ENCODE data around the gene C17orf113. TPM values are rescaled to one million over a fixed set of nuclear protein-coding genes. Genes with fewer than 3 reads are reported as not detected.

The C17orf113 gene
- 0.10 TPM in 2 replicates for total RNA-seq

- intact Hi-C loops (cut with micrococcal nuclease) = no loop called here
Measured at GRCh38 chr17:42050393-42051012, at the start of gene C17orf113. TSS of gene C17orf113 (minus strand) at chr17:42050601. CDS start at chr17:42043376, 7,225 bp downstream.

DNA sequence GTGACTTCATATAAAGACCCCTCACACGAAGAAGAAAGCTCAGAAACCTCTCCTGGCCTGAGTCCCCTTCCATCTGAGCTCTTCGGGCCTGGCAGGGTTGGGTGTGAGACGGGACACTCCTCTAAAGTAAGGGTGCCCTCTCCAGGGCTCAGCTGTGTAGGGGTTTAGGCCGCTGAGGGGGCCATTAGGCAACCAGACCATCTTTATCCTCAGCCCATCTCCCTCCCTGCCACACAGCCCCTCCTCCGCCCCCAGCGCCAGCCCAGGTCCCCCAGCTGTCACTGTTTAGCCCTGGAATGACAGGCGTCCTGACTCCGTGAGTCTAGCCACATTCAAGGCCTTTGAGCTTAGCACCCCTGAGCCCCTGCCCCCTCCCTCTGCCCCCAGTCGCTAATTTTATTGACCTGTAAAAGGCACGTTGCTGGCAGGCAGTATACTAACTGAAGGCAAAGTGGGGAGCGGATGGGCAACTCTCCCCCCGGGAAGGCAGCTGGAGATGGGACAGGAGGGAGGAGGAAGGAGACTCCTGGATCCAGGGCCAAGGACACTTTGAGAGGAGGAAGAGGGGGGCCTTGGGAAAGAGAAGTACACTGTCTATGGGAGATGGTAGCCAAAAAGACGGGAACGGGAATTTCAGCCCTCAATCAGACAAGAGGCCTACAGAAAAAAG is 48.5 kb upstream of the C17orf113 start:
- intact Hi-C loops (cut with micrococcal nuclease) = loop anchor here (1.0 kb wide), 1 partner anchor 8 kb away; no protein-coding TSS in a partner anchor

DNA sequence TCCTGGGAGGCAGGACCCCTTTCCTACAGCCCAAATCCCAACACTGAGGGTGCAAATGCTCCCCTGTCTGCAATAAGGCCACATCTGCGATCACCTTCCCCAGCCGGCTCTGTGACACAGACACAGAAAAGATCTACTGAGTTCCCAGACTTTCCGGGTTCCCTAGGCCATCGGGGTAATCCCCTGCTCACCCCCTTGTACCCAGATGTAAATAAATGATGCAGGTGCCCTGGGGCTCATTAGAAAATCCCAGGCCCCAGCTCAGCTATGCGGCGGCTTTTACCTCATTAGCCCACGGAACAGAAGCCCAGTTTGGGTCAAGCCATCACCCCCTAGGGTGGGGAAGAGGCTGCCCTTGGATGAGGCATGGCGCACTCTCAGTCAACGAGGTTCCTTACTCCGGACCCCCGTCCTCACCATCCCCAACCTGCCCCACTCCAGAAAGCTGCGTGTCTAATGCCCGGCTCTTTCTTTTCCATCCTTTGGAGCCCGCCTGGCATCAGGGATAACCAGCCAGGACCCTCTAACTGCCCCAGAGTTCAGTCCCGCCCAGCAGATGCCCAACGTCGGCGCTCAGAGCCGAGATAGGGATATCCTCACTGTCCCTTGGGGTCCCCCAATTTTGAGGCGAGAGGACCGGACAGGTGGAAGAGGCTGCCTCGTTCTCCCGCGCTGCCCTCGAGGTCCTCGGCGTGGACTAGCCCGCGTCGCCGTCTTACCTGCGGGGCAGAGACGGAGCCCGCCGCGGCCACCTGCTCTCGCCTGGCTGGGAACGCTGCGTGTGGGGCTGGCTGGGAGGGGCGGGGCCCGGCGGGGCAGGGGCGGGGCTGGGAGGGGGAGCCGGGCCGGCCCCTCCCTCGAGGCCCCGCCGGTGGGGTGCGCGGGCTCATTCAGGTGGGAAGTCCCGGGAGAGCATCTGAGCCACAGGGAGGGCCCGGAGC is 47.6 kb upstream of the C17orf113 start, which contains the start of gene ZNF385C:
Gene ZNF385C, minus strand, starts transcription at position 783 of the 941 bp plus-strand sequence. CDS start 35,417 bp downstream, outside the sequence.
- intact Hi-C loops (cut with micrococcal nuclease) = loop anchor here (1.0 kb wide), 1 partner anchor 9 kb away; no protein-coding TSS in a partner anchor

GRCh38 chr17:42096360-42097111 is 46.1 kb upstream of the C17orf113 start:
- intact Hi-C loops (cut with micrococcal nuclease) = no loop called here

DNA sequence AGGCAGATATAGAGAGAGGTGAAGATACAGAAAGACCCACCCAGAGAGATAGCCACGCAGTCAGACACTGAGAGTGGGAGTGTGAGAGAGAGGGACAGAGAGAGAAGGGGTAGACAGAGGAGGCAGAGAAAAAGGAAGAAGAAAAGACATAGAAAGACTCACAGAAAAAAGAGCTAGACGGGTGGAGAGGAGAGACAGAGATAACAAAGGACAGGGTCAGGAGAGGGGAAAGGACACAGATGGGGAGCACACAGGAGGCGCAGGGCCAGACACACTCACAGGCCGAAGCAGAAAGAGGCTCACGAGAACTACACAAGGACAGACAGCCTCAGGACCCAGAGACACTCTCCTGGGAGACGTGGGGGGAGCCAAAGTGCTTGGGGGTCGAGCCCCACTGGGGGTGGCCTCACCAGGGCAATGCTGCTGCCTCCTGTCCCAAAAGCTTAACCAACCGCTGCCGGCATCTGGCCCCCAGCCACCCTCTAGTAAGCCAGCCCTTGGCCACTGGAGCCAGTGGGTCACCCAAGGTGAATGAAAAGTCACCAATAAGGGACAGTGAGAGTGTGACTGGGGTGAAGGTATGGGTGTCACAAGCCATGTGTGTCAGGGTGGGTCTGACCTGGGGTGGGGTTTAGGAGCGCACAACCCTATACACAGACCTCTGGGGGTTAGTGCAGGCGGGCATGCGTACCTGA is 44.1 kb upstream of the C17orf113 start:
- intact Hi-C loops (cut with micrococcal nuclease) = no loop called here

DNA sequence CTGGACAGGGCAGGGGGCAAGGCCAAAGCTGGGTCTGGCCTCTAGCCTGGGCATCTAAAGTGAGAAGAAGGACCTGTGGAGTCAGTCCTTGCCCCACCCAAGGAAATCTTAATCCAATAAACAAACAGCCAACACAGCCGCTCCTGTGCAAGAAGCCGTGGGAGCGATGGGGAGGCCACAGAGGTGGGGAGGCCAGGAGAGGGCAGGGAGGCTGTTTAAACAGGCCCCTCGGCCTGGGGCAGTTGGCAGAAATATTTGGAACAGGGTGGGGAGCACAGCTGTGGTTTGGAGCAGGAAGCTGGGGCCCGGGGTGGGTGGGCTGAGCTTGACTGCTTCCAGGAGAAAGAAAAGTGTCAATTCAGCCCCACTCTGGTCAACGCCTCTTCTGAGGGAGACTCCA is 42.5 kb upstream of the C17orf113 start:
- intact Hi-C loops (cut with micrococcal nuclease) = no loop called here

DNA sequence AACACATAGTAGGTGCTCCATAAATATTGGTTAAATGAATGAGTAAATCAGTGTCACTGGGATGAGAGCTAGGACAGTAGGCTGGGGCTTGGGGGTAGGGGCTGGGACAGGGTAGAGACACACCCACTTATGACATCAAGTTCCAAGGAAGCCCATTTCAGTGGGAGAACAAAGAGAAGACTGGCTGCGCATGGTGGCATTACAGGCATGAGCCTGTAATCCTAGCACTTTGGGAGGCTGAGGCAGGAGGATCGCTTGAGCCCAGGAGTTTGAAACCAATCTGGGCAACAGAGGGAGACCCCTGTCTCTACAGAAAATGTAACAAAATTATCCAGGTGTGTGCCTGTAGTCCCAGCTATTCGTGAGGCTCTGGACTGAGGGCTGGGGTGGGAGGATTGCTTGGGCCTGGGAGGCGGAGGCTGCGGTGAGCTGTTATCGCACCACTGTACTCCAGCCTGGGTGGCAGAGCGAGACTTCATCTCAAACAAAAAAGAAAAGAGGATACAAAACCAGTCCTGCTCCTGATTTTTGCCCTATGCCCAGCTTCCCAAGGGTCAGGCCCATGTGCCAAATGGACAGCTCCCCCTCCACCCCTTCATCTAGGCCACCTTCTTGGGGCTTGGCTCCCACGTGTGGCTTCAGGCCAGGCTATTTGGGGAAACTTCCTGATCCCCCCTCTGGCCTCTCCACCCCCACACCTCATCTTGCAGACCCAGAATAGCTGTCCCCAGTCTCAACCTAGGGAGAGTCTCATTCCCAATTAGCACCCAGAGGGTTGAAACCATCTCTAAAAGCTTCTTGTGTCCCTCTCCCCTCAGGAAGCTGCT is 40.8 kb upstream of the C17orf113 start:
- intact Hi-C loops (cut with micrococcal nuclease) = no loop called here

DNA sequence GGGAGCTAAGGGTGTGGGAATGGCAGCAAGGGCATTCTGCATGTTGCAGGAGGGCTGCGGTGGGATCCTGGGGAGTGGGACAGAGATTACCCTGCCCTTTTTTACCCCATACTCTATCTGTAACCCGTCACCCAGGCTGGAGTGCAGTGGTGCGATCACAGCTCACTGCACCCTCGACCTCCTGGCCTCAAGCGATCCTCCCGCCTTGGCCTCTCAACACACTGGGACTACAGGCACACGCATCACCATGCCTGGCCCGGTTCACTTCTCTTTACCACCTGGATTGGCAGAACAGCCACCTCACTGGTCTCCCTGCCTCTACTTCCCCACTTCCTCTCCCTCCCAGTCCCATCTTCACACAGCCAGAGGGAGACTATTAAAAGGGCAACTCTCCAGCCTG is 38.3 kb upstream of the C17orf113 start:
- intact Hi-C loops (cut with micrococcal nuclease) = no loop called here

GRCh38 chr17:42087736-42088705 is 37.6 kb upstream of the C17orf113 start:
- intact Hi-C loops (cut with micrococcal nuclease) = no loop called here

DNA sequence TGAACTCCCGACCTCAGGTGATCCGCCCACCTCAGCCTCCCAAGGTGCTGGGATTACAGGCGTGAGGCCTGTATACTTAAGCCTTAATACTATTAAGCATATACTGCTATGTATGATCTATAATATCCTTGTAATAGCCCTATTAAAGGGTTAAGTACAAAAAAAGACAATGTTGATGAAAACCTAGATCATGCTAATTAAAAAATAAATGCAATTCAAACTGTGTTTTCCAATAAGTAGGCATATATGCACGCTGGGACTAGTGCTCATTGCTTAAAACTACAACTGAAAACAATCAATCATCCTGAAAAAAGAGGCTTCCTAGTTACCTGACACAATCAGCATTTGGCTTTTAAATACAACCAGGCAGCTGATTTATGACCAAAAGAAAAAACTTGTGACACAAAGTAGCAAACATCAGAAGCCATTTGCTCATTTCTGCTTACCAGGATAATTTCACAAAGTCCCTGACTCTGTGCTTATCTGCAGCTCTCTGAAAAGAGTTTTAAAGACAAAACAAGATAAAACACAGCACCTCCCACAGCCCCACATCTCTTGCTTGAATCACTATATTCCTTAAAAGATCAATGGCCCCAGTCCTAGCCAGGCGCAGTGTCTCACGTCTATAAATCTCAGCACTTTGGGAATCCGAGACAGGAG is 36.8 kb upstream of the C17orf113 start:
- intact Hi-C loops (cut with micrococcal nuclease) = no loop called here

GRCh38 chr17:42081516-42082129 is 31.2 kb upstream of the C17orf113 start:
- intact Hi-C loops (cut with micrococcal nuclease) = no loop called here

GRCh38 chr17:42079541-42079940 is 29.1 kb upstream of the C17orf113 start:
- intact Hi-C loops (cut with micrococcal nuclease) = no loop called here

DNA sequence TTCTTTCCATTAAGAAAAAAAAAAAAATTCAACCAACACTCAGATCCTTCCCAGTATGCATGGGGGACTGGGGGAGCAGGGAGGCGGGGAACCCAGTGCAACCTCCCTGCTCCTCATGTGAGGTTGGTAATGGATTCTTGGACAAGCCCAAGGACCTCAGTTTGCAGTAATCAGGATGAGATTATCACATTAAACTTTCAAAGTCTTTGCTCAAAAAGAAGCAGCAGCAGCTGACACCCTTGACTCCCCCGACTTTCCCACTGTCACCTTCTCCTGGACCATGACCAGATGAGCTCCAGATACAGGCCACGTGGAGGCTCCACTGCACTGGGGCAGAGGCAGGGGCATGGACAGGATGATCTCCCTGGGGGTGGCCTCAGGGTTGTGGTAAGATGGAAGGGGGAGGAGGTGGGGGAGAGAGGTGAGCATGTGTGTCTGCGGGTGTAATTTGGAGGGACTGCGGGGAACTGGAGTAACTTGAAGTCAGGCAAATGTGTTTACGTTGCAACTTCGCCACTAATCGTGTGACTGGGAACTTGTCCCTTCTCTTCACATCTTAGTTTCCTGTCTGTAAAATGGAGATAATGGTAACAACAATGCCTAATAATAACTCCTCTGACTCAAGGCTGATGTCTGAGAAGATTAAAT is 28.1 kb upstream of the C17orf113 start:
- intact Hi-C loops (cut with micrococcal nuclease) = no loop called here

DNA sequence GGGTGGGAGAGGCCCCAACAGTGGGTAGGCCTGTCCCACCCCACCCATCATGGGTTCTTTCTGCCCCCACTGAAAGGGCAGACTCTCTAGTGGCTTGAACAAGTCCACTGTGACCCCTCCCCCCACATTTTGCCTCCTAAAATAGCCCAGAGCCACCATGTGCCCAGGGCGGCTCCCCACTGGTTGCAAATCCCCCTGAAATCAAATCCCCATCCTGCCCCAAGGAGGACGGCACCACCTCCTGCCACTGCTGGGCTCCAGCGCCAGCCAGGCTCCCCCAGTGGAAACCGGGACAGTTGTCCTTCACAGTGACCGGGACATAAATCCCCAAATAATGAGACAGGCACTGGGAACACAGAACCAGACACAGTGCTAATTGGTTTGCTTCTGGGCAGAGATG is 27.4 kb upstream of the C17orf113 start:
- intact Hi-C loops (cut with micrococcal nuclease) = no loop called here

DNA sequence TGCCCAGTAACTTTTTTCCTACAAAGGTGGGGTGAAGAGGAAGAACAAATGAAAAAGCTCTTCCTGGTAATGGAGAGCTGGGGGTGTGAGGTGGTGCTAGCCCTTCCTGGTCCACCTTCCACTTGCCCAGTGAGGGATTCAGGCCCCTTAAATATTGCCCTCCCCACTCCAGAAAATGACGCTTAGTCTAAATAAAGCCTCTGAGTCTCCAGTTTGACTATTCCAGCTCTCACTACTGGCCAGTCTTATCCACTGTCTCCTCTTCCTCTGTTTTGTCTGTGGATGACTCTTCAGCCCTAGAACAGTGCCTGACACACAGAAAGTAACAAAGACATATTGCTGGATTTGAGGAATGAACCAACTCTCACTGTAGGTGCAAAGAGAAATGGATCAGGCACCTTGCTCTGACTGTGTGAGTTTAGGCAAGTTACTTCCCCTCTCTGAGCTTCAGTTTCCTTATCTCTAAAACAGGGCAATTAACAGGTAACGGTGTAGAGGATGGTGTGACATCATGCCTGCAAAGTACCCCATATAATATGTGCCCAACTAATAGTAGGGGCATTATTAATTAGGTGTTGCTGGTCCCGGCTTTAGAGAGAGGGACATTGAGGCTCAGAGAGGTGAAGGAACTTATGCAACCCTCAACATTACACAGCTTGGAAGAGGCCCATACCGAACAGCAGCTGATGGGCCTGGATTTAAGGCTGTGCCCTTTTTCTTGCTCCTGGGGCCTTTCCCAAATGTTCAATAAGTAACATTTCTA is 26.6 kb upstream of the C17orf113 start:
- intact Hi-C loops (cut with micrococcal nuclease) = no loop called here

DNA sequence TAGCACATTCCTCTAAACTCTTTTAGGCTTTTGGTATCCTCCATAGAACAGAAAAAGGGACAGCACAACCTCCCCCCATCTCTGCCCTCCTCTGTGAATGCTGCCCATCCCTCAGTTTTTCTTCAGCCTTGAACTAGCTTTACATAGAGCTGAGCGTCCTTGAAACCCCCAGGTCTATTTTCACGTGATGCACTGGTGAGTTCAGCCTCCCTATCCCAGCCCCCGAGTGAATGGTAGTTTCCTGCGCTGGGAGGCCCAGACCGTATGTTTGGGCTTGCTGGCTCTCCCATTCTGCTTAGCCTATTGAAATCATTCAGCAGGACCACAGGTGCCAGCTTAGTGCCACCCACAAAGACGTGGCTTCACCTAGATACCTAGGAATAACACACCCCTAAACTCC is 25.4 kb upstream of the C17orf113 start:
- intact Hi-C loops (cut with micrococcal nuclease) = no loop called here
